Activated CD4-positive, alpha-beta T cell treated with anti-CD3 and anti-CD28 coated beads for 48 hours (primary cell): ENCODE measurements around the gene DNAH17.

Experiments used
- DNase-seq: peaks from one replicate; pipeline ENCODE4 v3.0.0-alpha.2; 2020

Gene DNAH17

DNA sequence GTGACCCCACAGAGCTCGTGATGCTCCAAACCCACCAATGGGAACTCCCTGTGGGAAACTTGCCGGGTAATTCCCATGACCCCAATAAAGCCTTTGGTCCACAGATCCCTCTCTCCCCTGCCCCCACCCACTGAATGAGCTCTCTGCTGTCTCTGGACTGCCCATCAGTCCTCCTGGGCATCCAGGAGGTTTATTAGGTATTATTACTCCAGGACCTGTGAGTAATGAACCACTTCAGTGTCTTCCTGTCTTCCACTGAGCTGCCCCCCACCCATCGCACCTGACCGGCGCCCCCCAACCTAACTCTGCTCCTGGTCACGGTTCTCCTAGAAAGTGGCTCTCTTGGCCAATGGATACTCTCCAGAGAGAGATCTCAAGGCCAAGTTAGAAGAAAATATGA lies 28.7 kb upstream of the DNAH17 start:
- no peak for DNase-seq

- DNase-seq = no peak
Measured at GRCh38 chr17:78605429-78605828, 28.2 kb upstream of the DNAH17 start.

DNA sequence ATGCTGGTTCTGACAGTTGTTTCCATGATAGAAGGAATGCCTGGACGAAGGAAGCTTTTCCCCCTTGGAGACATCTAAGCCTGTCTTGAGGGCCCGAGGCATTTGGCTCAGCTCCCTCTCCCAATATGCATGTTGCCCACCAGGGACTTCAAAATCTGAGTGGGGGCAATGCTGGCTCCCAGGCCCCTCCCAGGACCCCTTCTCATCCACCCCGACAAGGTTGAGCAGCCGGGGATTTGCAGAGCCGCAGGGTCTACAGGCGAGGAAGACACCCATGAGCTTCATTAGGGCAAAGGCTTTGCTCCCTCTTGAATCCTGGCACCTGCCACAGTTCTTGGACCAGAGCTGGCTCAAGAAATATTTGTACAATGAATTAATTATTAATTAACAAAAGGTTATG lies 25.1 kb upstream of the DNAH17 start:
- DNase-seq = no peak

DNA sequence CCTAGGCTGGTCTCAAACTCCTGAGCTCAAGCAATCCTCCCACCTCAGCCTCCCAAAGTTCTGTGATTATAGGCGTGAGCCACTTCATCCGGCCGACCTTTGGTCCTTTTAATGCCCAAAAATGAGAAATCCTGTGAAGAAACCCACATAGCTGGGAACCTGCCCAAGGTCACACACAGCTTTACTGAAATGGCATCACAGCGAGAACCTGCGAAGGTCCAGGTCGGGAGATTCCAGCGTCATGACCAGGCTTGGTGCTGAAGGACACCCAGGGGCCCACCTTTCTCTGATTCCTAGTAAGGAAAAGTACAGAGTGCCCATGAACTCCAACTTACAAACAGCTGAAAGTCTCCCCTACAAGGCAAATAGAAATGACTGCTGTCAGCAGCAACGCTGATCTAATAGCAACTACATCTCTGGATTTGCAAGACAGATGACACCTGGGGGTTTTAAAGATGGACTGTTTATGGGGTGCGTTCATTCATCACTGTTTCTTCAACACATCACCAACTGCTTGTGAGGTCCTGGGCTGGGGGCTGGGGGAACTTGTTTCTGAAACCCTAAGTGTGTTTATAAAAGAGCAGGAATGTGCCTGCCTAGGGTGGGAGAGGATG lies 24.5 kb upstream of the DNAH17 start:
- DNase-seq = no peak

- no peak for DNase-seq
Measured at GRCh38 chr17:78600181-78600721, 23.1 kb upstream of the DNAH17 start.

DNA sequence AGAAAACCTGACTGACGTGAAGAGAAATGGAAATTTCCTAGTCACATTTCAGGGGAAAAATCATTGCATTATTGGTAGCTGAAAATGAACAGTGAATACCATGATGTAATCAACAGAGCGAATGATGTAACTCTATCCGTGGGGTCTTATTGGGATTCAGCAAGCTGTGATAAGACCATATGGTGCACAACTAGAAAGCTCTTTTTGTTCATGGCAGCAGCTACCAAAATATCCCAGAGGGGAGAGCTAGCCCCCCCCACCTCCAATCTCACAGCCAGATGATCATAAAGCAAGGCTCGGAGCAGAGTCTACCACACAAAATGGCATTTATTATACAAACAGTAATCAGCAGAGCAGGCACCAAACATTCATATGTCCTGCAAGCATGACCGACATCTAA lies 22.2 kb upstream of the DNAH17 start:
- DNase-seq = no peak

- peak; percentile 12 for DNase-seq
Measured at GRCh38 chr17:78598013-78598471, 20.8 kb upstream of the DNAH17 start.

DNA sequence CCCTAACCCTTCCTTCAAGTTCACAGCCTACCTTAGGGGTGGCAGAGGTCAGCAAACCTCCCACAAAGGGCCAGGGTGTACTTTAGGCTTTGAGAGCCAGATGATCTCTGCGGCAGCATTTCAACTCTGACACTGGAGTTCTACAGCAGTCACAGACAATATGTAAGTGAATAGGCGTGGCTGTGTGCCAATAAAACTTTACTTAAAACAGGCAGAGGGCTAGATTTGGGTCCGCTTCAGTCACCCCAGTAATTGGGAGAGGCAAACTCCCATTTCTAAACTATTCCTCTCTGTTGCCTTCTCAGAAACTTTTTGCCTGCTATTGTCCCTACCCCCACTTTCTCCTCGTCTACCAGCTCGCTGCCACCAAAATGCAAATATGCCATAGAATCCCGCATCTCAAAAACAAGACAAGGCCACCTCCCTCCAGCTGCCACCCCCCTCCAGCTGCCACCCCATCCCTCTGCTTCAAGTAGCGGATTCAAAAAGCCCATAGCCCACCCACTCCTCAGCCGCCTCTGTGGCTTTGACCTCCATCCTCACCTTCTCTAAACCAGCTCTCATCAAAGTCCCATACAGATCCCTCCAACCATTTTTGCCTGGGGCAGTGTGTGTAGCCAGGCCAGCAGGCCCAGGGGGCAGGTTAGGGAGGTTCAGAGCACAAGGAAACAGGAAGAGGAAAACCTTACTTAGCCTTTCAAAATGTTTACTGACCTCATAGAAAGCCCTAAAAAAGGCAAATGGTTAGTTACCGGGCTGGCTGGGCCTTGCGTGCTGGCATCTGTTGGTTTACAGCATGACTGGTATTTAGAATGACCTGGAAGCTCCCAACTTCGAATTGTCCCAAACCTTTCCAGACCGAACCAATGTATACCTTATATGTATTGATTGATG lies 19.9 kb upstream of the DNAH17 start:
- no peak for DNase-seq

DNA sequence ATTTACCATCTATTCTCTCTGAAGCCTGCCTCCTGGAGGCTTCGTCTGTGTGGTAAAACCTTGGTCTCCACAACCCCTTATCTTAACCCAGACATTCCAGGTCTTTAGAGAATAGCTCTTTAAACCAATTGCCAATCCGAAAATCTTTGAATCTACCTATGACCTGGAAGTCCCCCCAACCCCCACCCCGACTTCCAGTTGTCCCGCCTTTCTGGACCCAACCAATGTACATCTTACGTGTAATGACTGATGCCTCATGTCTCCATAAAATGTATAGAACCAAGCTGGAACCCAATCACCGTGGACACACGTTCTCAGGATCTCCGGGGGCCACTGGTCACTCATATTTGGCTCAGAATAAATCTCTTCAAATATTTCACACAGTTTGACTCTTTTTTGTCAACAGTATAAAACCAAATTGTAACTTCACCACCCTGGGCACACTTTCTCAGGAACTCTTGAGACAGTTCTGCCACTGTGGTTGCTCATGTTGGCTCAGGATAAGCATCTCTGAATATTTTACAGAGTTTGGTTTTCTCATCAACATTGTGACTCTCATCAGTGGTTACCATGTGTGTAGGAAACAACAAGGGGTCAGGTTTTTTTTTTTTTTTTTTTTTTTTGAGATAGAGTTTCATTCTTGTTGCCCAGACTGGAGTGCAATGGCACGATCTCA lies 18.1 kb upstream of the DNAH17 start:
- DNase-seq = no peak

DNA sequence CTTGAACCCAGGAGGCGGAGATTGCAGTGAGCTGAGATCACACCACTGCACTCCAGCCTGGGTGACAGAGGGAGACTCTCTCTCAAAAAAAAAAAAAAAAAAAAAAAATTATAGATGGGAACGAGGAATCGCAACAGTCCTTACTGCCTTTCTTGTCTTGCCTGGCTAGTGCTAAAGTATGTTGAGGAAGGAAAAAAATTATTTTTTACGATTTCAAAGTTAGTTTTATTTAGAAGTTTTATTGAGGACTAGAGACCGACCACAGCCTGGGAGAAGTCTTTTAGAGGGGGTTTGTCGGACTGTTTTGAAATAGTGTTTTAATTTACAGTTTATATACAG lies 15.8 kb upstream of the DNAH17 start:
- no peak for DNase-seq

- no peak for DNase-seq
Measured at GRCh38 chr17:78591263-78591671, 14.1 kb upstream of the DNAH17 start.

- no peak for DNase-seq
Measured at GRCh38 chr17:78589885-78590284, 12.7 kb upstream of the DNAH17 start.

DNA sequence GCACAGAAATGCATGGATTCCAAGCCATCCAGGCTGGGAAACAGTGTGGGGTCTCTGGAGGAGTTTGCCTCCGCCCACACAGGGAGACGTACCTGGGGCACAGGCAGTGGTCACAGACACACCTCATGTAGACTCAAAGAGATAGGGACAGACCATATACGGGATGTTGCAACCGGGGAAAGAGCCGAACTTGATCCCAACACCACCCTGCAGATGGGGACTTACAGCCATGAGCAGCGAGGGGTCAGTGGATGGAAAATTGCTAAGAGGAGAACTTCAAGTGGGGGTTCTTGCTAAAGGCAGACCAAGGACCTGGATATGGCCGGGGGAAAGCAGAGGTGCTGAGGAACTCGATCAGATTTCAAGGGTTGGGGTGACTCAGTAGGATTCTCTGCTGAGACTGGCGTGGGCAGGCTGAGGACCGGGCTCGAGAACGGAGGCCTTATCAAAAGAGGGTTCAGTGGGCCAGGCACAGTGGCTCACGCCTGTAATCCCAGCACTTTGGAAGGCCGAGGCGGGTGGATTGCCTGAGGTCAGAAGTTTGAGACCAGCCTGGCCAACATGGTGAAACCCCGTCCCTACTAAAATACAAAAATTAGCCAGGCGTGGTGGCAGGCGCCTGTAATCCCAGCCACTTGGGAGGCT lies 12.0 kb upstream of the DNAH17 start:
- no peak for DNase-seq

DNA sequence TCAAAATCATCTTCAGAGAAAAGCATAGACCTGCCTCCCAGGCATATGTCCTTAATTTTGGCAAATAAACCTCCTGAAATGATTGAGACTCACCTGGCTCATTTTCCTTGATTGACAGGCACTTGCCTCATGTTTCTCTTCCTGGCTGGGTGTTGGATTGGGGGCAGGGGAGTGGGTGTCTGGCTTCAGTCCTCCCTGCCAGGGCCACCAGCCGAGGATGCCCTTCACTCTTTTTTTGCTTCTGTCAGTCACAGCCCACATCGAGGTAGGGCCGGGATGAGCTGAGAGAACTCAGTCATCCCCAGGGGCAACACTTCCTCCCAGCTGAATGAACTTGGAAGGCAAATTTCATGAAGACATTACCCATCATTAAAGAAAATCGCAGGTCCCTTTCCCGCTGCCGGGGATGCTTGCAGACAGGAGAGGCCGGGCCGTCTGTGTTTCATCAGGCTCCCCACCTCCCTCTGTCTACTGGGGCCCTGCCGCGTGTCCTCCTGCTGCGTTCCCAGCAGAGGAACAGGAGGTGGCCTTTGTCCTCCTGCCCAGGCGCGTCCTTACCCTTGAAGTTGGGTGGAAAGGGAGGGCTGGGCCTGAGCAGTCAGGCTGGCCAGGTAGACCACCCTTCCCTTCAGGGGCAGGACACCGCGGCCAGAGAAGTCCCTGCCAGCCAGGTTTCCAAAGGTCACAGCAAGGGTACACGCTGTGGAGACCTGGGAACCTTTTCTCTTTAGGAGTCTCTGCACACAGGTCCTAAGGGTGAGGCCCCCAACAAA lies 11.2 kb upstream of the DNAH17 start:
- DNase-seq = no peak

DNA sequence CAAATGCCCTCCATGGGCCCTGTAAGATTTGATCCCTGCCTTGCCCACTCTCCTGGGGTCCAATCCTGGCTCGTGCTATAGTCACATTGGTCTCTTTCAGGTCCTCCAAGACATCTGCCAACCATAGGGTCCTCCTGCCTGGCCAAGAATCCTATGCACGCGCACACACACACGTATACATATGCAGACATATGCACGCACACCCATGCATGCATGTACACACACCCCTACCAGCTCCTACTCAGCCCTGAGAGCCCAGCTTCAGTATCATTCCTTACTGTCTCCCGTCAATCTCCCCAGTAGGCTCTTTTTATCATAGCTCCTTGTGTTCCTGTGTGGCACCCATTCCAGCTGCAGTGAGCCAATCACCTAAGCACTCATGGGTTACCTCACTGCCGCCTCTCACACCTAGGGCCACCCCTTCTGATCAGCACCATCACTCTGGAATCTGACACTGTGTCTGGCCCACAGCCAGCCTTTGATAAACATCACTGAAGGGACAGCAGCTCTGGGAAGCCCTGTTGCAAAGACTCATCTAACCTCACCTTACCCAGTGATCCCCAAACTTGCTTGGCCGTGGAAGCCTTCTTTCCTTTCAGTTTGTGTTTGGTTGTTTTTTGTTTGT lies 7.9 kb upstream of the DNAH17 start:
- no peak for DNase-seq

DNA sequence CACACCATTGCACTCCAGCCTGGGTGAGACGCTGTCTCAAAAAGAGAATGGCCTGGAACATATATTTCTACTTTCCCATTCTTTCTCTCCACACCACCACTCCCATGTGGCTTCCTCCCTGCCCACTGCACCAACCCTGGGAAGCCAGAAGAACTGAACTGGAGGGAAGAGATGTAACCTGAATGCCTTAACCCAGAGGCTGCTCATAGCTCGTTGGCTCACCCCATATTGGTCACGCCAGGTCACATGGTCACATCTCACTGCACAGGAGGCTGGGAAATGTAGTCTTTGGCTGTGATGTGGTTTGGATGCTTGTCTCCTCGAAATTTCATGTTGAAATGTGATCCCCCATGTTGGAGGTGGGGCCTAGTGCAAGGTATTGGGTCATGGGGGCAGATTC lies 5.9 kb upstream of the DNAH17 start:
- peak; percentile 17 for DNase-seq

DNA sequence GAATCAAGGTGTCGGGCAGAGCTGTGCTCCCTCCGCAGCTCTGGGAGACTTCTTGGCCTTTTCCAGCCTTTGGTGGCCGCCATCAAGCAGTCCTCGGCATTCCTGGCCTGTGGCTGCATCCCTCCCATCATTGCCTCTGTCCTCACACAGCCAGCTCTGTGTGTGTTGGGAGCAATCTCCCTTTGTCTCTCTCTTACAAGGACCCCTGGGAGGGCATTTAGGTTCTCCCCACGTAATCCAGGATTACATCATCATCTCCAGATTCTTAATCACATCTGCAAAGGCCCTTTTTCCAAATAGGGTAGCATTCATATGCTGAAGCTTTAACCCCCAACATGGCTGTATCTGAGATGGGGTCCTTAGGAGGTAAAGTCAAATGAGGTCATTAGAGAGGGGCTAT lies 4.1 kb upstream of the DNAH17 start:
- DNase-seq = no peak

- DNase-seq = no peak
Measured at GRCh38 chr17:78580277-78580804, 3.1 kb upstream of the DNAH17 start.

GRCh38 chr17:78576389-78577112 lies 645 bp downstream of the DNAH17 start:
- DNase-seq = no peak

DNA sequence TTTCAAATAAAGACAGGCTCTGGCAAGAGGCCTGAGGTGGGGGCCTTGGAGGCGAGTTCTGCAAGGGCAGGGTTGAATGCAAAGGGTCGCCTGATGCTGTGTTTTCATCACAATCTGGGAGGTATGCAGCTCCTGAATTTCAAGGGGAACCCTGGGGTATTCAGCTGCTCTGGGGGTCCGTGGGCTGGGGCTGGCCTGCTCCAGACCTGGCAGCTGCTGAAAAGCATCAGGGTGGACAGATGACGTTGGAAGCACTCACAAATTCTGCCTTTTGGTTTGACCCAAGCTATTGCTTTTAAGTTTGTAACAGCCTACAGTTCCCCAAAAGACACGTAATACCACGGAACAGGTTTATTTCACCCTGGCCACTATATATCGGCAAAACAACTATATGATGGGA lies 1.3 kb downstream of the DNAH17 start:
- no peak for DNase-seq

- DNase-seq = no peak
Measured at GRCh38 chr17:78575340-78575739, 1.9 kb downstream of the DNAH17 start.
